Natural killer cell (primary cell): ENCODE measurements around the gene FAR1. TPM values are rescaled to one million over a fixed set of nuclear protein-coding genes. Genes with fewer than 3 reads are reported as not detected.

ENCODE experiments used
- ATAC-seq, 3 donors: fragments of 150-1000 bp in 2 of 3; fragments of 200-7000 bp in 1 of 3; cut with Tn5 transposase; 1 replicate in 1 of 3; 2 replicates in 2 of 3; pipeline ENCODE4 v1.10.0; 2021; ENCODE audit warnings: mild to moderate bottlenecking in 2 of 3, moderate library complexity in 2 of 3
- DNase-seq, 2 donors: peaks; one replicate each; pipeline versions ENCODE4 v3.0.0 to v3.0.0-alpha.2; 2013 to 2021; ENCODE audit warnings: mixed read lengths in 1 of 2
- H3K27ac ChIP-seq: one replicate; pipeline ENCODE4 v1.5.1; 2013; ENCODE audit warnings: mild to moderate bottlenecking, low read length
- H3K27me3 ChIP-seq: one replicate; pipeline ENCODE4 v1.6.1; 2013; ENCODE audit warnings: low read length; ENCODE audit not compliant: control insufficient read depth, insufficient read depth
- H3K36me3 ChIP-seq: one replicate; pipeline ENCODE4 v1.6.1; 2013; ENCODE audit warnings: low read length; ENCODE audit not compliant: control insufficient read depth, insufficient read depth
- H3K4me1 ChIP-seq: one replicate; pipeline ENCODE4 v1.6.1; 2013; ENCODE audit warnings: low read length; ENCODE audit not compliant: control insufficient read depth, insufficient read depth
- H3K4me3 ChIP-seq: one replicate; pipeline ENCODE4 v1.5.1; 2013; ENCODE audit warnings: low read length
- H3K9me3 ChIP-seq: one replicate; pipeline ENCODE4 v1.6.1; 2013; ENCODE audit warnings: low read length; ENCODE audit not compliant: control insufficient read depth, insufficient read depth
- H3K27ac Mint-ChIP-seq, 2 donors: one replicate each; pipeline ENCODE4 v1.8.0; 2022; ENCODE audit warnings: mild to moderate bottlenecking in 2 of 2, mixed read lengths in 2 of 2, moderate library complexity in 1 of 2
- H3K27me3 Mint-ChIP-seq, 2 donors: one replicate each; pipeline ENCODE4 v1.8.0; 2022; ENCODE audit warnings: low read depth in 2 of 2, mixed read lengths in 2 of 2
- H3K36me3 Mint-ChIP-seq: one replicate; pipeline ENCODE4 v1.8.0; 2022; ENCODE audit warnings: mixed read lengths
- H3K4me1 Mint-ChIP-seq, 2 donors: one replicate each; pipeline ENCODE4 v1.8.0; 2022; ENCODE audit warnings: mixed read lengths in 2 of 2
- H3K4me3 Mint-ChIP-seq: one replicate; pipeline ENCODE4 v1.8.0; 2022; ENCODE audit warnings: mild to moderate bottlenecking, moderate library complexity, mixed read lengths
- H3K9me3 Mint-ChIP-seq, 2 donors: one replicate each; pipeline ENCODE4 v1.8.0; 2022; ENCODE audit warnings: mixed read lengths in 2 of 2
- WGBS: methylation state at CpG from one replicate; pipeline ENCODE4 v1.1.7; 2013; ENCODE audit warnings: missing lambda C conversion rate; ENCODE audit not compliant: insufficient coverage; 5-methylcytosine and 5-hydroxymethylcytosine counted together
- intact Hi-C: fragments of 100-400 bp; cut with micrococcal nuclease; formaldehyde crosslinking; loops from one replicate; pipeline ENCODE4 v1.14.2; 2022
- total RNA-seq, 4 donors: library from RNA; stranded (reverse); fragments of 120-200 nt in 1 of 4; gene quantifications; one replicate each; pipeline versions ENCODE4 v1.2.3 to v1.2.4, GENCODE V29; 2013 to 2022
- TF ChIP-seq, protein P1 (sequence below): fragments of 200-600 bp; IDR thresholded peaks from one replicate; pipeline ENCODE4 v1.8.0; 2022; ENCODE audit warnings: antibody characterized with exemption

The FAR1 gene
- total RNA-seq, 3 donors from 2014 or later (not counting 1 experiment from before 2014, with no cell fraction given) = 59.5 to 74.7 (median 74.6) TPM

DNA sequence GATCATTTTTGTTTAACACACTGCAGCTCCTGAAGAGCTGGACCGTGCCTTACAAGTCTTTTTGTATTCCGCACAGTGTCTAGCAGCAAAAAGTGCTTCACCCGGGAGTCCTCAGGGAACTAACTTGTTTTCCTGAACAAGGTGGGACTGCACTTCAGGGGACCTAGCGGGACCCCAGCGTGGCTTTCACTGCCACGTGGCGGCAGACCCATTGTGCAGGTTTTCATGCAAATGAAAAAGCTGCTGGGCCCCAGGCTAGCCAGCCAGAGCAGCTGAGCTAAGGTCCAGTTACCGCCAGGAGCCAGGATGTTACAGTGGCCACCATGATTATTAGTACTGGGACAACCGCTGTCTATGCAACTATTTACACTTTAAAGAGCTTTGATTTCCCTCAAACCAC is 90.6 kb downstream of the FAR1 start:
- WGBS = 93% methylated on average over 9 of the region's 9 CpGs
- TF ChIP-seq, protein P1, sequence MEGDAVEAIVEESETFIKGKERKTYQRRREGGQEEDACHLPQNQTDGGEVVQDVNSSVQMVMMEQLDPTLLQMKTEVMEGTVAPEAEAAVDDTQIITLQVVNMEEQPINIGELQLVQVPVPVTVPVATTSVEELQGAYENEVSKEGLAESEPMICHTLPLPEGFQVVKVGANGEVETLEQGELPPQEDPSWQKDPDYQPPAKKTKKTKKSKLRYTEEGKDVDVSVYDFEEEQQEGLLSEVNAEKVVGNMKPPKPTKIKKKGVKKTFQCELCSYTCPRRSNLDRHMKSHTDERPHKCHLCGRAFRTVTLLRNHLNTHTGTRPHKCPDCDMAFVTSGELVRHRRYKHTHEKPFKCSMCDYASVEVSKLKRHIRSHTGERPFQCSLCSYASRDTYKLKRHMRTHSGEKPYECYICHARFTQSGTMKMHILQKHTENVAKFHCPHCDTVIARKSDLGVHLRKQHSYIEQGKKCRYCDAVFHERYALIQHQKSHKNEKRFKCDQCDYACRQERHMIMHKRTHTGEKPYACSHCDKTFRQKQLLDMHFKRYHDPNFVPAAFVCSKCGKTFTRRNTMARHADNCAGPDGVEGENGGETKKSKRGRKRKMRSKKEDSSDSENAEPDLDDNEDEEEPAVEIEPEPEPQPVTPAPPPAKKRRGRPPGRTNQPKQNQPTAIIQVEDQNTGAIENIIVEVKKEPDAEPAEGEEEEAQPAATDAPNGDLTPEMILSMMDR = no peak
- Mint-ChIP-seq H3K27me3 (peaks cover 9 to 10% of the 10 kb centered on the region in 2 donors), H3K27ac (no peak overlapping the region), H3K4me3 (no peak overlapping the region), H3K36me3 (no peaks in the 10 kb centered on the region), H3K9me3 (no peaks in the 10 kb centered on the region), H3K4me1 (no peaks in the 10 kb centered on the region)
- Histone ChIP-seq H3K9me3 (no peaks in the 10 kb centered on the region), H3K27ac (no peak overlapping the region), H3K4me1 (no peaks in the 10 kb centered on the region), H3K4me3 (no peak overlapping the region), H3K27me3 (no peaks in the 10 kb centered on the region), H3K36me3 (no peaks in the 10 kb centered on the region)
- intact Hi-C loops = no loop called here
- DNase-seq (no peak), ATAC-seq (no peak)

DNA sequence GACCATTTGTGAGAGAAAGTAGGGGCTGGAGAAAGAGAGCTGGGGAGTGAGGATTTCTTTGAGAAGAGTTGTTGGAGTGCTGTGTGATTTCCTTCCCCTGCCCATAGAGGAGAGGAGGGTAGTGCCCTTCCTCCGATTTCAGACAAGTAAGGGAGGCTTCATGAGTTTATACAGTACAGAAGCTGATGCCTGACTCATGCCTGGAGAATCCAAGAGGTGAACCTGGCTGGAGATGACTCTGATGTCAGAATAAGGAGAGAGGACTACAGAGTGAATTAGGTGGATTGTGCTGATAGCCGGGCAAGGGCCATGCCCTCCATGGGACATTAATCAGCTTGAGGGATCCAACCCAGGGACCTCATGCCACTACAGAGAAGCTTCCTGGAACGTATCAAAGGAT is 91.6 kb downstream of the FAR1 start:
- DNase-seq (no peak), ATAC-seq (no peak)
- Histone ChIP-seq H3K9me3 (no peaks in the 10 kb centered on the region), H3K27ac (no peak overlapping the region), H3K36me3 (no peaks in the 10 kb centered on the region), H3K27me3 (no peaks in the 10 kb centered on the region), H3K4me1 (no peaks in the 10 kb centered on the region), H3K4me3 (no peak overlapping the region)
- TF ChIP-seq, protein P1 = no peak
- Mint-ChIP-seq H3K36me3 (no peaks in the 10 kb centered on the region), H3K9me3 (no peaks in the 10 kb centered on the region), H3K4me1 (no peaks in the 10 kb centered on the region), H3K27ac (no peak overlapping the region), H3K4me3 (no peak overlapping the region), H3K27me3 (peaks cover 7% of the 10 kb centered on the region in 2 donors)
- intact Hi-C loops = no loop called here
- WGBS = 72% methylated on average over 3 of the region's 3 CpGs

DNA sequence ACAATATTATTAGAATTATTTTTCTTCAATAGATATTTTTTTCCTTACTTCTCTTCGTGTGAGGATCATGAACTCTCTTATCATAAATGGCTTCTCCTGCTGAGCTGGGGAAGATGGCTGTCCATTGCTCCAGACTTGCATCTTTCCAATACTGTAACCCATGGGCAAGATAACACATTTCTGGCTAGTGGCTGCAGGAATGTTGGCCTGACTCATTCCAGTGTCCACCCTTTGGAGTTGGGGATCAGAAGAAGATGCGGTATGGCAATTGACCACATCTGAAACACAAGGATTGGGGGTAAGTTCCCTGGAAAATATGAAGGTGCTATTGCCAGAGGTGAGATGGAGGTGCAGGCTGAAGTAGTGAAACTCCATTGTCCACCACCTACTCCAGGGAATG is 92.8 kb downstream of the FAR1 start:
- ATAC-seq = no peak
- no peaks in the 10 kb centered on the region for H3K36me3 Mint-ChIP-seq

DNA sequence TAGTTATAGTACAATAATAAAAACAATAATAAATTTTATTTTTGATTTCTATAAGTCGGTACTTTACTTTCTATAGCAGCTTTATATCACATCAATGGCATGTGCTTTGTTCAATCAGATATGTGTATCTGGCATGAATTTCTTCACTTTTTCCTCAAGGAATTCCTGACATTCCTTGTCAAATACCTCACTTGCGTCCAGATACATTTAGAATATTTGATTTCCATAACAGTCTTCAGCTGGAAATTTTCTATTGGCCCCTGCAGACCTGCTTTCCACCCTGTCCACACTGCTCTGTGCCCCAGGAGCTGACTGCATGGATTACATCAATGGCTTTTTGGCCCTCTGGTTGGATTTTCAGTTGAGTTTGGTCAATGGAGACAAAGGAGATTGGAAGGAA is 93.2 kb downstream of the FAR1 start:
- no peaks in the 10 kb centered on the region for H3K4me1 Mint-ChIP-seq
- Histone ChIP-seq H3K4me3 (no peak overlapping the region), H3K27ac (no peak overlapping the region), H3K9me3 (no peaks in the 10 kb centered on the region), H3K27me3 (no peaks in the 10 kb centered on the region), H3K36me3 (no peaks in the 10 kb centered on the region), H3K4me1 (no peaks in the 10 kb centered on the region)
- intact Hi-C loops = no loop called here
- WGBS = 93% methylated on average over 1 of the region's 2 CpGs
- H3K36me3 Mint-ChIP-seq = no peaks in the 10 kb centered on the region
- TF ChIP-seq, protein P1 = no peak
- DNase-seq (no peak), ATAC-seq (no peak)
- peaks cover 3 to 7% of the 10 kb centered on the region in 2 donors for H3K27me3 Mint-ChIP-seq
- no peaks in the 10 kb centered on the region for H3K9me3 Mint-ChIP-seq
- H3K27ac Mint-ChIP-seq = no peak overlapping the region
- no peak overlapping the region for H3K4me3 Mint-ChIP-seq

More for the DNA sequence above, 92.8 kb downstream of the FAR1 start:
- Histone ChIP-seq H3K27me3 (no peaks in the 10 kb centered on the region), H3K4me3 (no peak overlapping the region), H3K27ac (no peak overlapping the region), H3K9me3 (no peaks in the 10 kb centered on the region), H3K4me1 (no peaks in the 10 kb centered on the region), H3K36me3 (no peaks in the 10 kb centered on the region)
- Mint-ChIP-seq H3K9me3 (no peaks in the 10 kb centered on the region), H3K4me3 (no peak overlapping the region), H3K27me3 (peaks cover 3 to 7% of the 10 kb centered on the region in 2 donors), H3K4me1 (no peaks in the 10 kb centered on the region), H3K27ac (no peak overlapping the region)
- WGBS = 74% methylated on average over 2 of the region's 2 CpGs
- DNase-seq = no peak
- TF ChIP-seq, protein P1 = no peak
- intact Hi-C loops = no loop called here
